NCI-H1048 (cell line): ENCODE measurements around the gene PPP1R37.
"Not testable (repeated sequence)": the region's sequence is repeated elsewhere in the genome, so short reads cannot be mapped to it uniquely, and the experiment has no call there.

ENCODE experiments used
- DNase-seq: peaks from one replicate; lab custom pipeline; 2025; lab: John Stamatoyannopoulos, UW

PPP1R37 gene

DNA sequence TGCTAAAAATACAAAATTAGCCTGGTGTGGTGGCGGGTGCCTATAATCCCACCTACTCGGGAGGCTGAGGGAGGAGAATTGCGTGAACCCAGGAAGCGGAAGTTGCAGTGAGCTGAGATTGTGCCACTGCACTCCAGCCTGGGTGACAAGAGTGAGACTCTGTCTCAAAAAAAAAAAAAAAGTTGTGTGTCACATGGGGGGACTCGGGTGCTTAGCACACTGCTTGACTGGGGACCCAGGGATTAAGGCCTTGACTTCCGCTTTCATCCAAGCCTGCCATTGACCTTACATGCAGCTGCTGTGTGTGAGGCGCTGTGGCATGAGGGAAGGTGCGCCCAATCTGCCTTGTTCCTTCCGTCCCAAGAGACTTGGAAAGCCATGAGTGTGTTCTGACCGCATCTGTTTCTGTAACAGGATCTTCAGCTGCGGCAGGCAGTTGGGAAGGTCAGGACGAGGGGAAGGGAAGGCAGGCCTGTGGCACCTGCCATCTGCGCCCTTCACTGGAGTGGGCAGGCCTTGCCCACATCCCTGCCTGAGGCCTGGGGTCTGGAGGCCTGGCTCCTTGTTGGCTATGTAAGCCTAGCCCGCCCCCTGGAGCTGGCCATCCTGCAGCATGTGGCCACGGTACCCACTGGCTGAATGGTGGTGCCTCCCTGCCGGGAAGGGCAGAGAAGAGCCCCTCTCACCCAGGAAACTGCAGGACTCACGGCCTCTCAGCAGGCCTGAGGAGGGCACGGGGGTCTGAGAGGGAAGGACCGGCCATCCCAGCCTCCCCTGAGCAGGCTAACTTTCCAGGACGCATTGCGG lies 23.0 kb downstream of the PPP1R37 start:
- no peak for DNase-seq

DNA sequence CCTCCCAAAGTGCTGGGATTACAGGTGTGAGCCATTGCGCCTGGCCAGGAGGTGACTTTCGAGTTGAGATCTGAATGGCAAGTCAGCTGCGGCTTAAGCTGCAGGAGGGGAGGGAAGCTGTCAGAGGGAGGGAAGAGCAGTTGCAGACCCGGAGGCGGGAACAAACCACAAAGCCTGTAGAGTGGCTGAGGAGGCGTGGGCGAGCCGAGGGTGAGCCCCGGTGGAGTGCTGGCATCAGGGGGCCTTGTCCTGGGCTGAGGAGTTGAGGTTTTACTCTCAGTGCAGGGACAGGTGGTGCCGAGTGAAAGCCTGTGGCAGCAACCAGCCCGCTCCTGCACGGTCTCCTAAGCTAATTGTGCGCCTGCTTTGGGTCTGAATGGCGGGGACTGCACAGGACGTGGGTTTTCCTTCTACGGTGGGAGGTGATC lies 24.2 kb downstream of the PPP1R37 start:
- no peak for DNase-seq

DNA sequence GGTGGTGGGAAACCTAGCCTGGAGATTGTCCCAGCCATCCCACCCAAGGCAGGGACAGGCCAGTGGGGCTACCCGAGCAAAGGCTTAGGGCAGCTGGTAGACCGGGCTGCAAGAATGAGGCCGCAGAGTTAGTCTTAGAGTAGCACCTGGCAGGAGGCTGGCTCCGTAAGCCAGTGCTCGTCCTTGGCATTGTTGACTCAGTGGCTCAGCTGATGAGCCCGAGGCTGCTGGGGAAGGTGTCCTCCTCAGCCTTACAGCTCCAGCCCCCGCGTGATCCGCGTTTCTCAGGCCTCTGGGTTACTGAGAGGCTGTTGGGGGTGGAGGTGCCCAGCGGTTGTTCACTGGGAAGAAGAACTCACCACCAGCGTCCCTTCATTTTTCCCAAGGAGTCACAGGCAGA lies 24.7 kb downstream of the PPP1R37 start:
- DNase-seq, result no peak

DNA sequence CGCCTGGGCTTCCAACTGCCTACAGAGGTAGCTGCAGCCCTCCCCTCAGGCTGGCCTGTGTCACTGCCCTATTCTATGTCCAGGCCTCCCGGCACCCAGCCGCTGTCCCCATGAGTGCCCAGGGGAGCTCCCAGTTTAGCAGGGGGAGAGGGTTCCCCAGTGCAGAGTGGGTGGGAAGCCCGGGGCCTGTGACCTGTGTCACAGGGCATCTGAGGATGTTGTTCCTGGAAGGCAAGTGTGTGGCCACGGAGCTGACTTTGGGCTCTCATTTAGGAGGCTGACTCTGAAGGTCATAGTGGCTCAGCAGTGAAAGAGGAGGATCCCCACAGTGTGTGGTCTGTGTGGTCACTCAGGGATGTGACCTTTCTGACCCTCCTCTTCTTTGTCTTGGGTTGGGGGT lies 25.1 kb downstream of the PPP1R37 start:
- DNase-seq, result no peak

DNA sequence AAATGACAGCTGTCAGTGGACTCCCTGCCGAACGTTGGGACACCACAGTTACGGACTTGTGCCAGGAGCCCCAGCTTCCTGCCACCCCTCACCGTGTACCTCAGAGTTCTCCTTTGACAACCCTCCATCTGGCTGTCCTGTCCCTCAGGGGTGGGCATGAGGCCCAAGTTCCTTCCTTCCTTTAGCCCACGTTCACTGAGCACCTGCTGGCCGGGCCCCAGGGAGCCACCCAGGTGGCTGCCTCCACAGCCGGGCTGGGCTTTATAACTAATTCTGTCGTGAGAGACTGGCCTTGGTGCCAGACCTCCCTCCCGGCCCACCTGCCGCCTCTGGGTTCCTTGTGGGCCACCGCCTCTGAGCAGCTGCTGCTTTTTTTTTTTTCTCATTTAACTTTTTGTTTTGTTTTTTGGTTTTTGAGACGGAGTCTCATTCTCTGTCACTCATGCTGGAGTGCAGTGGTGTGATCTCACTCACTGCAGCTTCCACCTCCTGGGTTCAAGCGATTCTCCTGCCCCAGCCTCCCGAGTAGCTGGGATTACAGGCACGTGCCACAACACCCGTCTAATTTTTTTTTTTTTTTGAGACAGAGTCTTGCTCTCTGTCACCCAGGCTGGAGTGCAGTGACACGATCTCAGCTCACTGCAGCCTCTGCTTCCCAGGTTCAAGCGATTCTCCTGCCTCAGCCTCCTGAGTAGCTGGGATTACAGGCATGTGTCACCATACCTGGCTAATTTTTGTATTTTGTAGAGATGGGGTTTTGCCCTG lies 25.8 kb downstream of the PPP1R37 start:
- DNase-seq, result not testable (repeated sequence)

DNA sequence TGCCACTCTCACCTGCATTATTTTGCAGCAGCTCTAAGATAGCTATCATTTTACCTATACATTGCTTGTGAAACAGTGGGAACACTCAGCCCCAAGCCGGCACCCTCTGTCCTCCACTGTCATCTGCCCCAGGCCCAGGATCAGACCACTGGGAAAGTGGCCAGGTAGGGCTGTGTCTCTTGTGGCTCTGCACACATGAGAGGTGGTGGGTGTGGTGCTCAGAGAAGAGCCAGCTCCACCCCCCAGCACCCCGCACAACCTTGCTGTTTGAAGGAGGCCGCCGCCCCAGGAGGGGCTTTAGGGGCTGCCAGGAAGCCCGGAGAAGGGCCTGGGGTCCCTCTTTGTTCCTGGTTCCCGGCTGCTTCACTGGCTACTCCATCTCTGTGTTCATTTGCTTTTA lies 26.6 kb downstream of the PPP1R37 start:
- DNase-seq, result no peak

DNA sequence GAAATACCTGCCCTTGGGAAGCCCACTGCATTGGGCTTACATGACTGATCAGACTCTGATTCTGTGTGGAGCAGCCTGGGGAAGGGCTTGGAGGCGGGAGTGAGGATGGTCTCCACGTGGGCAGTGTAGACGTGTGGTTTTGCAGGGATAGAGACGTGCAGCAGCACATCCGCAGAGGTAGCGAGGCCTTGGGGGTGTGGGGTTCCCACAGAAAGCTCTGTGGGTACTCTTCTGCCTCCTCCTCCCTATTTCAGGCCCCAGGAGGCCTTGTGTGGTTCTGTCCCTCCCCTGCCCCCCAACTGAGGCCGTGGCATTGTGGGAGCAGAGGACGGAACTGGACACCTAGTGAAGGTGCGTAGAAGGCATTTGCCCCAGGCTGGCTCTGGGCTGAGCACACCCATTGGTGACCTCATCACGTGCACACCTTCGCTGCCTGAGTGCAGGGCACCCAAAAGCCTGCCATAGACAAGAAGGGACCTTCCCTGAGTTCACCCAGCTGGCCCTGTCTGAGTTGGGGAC lies 28.9 kb downstream of the PPP1R37 start:
- no peak for DNase-seq

DNA sequence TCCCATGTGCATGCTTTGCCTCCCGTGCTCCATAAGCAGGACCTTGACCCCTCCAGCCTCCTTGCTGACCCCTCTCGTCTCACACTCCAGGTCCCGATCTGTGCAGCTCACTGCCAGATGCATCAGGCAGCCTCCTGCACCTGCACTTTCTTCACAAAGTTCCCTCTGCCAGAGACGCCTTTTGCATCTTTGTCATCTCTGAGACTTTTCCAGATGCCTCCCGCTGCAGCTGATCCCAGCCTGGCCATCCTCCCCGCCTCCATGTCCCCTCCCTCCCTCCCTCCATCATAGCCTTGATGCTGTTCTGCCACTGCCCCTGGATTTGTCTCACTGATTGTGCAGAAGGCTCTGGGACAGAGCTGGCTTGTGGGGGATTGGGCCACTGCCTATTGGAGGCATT lies 29.9 kb downstream of the PPP1R37 start:
- DNase-seq, result no peak

DNA sequence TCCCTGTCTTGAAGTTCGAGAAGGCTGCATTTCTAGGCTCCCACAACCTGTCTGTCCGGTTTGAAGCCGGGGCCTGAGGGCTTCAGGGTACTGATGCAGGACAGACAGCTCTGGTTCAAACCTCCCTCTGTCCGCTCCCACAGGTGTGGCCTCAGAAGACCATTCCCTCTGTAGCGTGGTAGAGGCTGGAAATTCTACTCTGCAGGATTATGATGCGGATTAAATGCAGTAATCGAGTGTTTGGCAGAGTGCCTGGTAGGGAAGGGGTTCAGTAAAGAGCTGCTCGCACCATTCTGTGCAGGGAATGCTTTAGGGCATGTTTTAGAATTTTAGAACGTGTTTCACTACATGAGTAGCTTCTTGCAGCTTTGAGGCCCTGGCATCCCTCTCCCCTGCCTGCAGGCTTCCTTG lies 30.5 kb downstream of the PPP1R37 start:
- peak; percentile 52 for DNase-seq

DNA sequence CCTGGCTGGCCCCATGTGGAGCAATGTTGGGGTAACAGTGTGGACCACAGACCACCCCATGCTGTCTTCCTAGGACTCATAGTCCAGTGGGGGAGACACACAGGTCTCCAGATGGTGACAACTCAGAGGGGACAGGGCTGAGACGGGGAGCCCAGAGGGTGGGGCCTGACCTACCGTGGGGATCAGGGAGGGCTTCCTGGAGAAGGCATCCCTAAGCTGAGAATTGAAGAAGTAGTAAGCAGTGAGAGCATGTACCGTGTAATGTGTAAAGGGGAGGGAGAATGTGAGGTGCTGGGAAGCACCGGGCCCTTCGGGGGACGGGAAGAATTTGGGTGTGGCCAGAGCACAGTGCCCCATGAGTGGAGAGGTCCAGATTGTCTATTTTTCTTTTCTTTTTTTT lies 31.0 kb downstream of the PPP1R37 start:
- DNase-seq, result no peak

DNA sequence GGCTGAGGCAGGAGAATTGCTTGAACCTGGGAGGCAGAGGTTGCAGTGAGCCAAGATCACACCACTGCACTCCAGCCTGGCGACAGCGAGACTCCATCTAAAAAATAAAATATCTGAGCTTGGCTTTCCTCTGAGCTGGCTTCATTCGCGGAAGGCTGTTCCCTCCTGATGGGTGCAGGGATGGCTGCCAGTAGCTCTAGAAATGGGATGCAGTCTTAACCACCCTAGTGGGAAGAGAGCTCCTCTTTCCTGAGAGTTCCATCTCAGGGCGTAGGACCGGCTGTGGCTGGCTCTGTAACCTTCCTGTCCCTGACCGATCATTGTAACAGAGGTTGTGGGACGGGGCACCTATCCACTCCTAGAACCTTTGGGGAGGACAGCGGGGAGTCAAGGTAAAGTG lies 32.4 kb downstream of the PPP1R37 start:
- no peak for DNase-seq

DNA sequence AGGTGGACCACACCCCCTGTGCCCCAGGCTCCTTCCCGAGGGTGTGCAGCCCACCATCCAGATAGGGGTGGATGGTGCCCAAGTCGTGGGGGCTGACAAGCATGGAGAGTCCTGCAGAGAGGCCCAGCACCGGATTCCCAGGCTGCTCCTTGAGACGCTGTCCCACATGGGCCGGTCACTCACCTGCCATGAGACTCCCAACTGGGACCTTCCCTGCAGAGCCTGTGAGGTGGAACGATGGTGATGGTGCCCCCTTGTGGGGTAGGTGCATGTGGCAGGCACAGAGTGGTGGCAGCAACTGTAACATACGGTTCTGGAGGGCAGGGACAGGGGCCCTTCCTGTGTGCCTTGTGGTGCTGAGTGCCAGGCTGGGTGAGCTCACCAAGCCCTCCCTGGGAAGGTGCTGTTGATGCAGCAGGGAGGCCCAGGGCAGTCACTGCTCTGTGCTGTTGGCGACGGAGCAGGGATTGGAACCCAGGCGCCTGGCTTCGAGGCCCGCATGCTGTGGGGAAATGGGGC lies 33.1 kb downstream of the PPP1R37 start:
- no peak for DNase-seq

DNA sequence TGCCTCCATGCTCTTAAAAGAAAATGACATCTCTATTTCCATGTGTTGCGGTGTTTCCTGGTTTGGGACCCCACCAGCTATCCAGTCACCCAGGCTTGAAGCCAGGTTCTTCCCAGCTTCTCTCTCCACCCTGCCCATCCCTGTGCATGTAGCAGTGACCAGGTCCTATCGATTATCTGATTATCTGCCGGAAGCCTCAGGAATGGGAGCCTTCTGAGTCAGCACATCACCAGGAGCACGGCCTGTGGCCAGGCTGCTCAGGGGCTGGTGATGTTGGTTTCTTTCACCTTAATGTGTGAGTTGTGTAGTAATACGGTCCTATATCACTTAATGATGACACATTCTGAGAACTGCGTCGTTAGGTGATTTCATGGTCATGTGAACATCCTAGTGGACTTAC lies 33.7 kb downstream of the PPP1R37 start:
- DNase-seq, result no peak

DNA sequence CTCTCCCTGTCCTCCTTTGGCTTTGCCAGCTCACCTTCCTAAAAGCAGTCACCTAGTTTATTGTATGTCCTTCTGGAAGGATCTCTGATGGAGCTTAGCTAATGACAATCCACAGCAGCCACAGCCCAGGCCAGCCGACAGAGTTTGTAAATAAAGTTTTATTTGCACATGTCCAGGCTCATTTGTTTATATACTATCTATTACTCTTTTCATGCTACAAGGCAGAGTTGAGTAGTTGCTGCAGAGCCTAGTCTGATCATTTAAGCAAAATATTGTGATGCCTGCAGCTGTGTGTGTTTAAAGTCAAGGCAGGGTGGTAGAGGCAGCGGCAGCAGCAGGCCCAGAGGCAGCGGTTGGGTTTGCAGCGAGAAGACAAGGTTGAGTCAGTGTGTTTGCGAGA lies 35.2 kb downstream of the PPP1R37 start:
- DNase-seq, result no peak

DNA sequence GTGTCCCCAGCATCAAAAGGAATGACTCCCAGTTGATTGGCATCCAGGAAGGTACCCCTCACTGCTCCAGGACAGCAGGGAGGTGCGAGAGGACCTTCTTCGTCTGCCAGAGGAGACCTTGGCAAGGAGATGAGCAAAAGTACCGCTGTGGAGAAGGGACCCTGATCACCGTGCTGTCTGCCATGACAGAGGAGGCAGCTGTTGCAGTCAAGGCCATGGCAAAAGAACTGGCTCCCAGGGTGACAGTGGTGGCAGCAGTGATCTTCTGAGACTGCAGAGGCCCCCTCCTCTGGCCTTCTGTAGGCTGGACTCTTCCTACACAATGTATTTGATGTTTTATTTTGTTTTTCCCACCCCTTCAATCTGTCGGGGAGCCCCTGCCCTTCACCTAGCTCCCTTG lies 35.8 kb downstream of the PPP1R37 start:
- no peak for DNase-seq

DNA sequence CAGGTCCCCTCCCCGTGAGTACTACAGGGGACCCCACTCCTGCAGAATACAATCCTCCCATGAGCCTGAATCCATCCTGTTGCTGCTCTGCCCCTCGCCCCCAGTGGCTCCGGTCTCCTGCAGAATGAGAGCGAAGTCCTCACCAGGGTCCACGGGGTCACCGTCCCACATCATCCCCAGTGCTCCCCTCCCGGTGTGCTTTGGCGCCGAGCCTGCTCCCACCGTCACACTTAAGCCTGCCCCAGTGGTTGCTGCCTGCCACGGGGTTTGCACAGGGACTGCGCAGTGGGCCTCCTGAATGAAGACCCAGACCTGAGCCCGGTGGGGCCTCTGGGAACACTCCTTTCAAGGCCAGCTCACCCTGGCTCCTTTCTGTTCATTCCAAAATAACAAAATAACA lies 37.3 kb downstream of the PPP1R37 start:
- no peak for DNase-seq

DNA sequence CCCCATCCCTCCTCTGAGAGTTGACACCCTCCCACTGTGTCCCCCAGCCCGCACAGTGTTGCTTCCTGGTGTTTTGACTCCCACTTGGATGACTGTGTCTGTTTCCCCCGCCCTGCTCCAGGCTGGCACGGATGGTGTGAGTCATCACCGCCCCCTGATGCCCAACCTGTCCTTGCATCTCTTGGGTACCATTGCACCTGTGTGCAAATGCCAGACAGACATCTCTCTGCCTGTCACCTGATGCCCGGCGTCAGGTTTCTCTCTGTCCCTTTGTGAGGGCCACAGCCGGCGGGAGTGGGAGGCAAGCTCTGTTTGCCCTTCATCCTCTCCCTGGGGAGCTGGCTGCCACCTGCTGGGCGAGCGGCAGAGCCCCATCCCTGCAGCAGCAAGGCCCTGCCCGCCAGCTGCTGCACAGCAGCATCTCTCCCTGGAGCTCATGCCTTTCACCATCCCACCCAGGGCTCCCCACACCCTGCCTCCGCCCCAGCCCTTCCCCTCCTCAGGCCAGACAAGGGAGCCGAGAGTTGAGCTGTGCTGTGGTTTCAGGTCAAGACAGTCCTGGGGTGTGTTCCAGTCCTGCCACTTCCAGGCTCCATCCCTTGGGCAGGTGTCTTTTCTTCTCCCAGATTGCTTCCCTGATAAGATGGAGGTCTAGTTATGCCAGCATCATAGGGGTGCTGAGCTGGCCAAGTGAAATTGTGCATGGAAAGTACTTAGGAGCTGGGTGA lies 38.1 kb downstream of the PPP1R37 start:
- no peak for DNase-seq

DNA sequence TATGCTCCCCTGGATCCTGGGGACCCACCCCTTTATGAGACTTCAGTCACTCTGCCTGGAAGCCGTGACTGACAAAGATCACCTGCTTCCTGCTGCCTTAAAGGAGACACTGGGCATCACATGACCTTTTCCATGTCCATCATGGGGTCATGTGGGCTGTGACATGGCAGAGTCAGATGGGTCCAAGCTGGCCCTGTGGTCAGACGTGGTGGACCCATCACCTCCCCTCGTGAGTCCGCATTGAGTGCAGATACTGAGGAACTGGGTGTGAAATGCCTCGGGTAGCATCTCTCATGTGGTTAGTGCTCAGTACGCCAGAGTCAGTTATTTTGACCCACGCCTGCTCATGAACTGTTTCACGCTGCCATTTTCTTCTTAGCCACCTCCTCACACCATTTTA lies 40.7 kb downstream of the PPP1R37 start:
- no peak for DNase-seq

DNA sequence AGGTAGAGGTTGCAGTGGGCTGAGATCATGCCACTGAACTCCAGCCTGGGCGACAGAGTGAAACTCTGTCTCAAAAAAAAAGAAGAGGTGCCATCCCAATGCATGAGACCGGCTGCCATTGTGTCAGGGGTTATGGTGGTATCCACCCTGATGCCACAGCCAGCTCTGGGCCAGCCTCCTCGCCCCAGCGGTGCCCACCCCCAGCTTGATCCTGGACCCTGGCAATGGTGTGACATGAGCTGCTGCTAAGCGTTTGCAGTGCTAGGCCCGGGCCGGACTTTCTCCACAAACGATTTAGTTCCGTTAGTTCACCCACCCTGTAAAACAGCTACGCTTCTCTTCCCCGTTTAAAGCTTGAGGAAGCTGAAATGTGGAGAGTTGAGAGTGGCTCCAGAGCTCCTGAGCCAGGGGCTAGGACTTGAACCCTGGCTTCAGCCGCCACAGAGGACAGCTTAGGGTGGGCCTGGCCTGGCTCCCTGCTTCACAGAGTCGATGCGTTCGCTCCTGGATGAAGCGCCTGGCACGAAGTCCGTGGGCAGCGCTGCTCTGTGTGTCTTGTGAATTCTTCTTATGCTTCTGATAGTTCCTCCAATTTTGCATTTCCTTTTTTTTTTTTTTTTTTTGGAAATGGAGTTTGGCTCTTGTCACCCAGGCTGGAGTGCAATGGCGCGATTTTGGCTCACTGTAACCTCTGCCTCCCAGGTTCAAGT lies 42.4 kb downstream of the PPP1R37 start:
- DNase-seq, result no peak

DNA sequence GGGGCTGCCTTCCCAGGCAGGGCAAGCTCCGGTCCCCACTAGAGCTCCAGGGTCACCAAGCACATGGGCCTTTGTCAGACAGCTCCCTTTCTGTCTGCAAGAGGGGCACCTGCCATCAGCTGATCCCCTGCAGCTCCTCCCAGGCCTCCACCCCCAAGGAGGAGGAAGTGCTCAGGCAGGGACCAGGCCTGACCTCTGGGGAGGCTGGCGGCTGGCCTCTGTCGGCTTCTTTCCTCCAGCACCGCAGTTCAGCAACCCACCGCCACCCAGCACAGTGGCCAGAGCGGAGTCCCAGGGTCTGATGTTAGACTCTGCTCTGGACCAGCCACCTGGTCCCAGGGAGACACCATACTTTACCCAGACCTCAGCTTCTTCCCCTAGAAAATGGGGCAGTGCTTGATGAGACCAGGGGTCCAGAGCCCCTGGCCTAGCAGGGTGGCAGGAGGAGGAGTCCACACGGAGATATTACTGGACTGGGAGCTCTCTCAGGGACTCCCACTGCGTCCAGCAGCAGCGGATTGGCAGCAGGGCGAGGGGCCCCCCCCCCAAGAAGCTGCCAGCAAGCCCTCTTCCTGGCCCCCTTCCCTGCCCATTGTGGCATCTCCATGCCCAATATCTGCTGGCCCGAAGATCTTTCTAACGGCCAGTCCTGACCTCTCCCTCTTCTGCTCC lies 43.7 kb downstream of the PPP1R37 start:
- no peak for DNase-seq

DNA sequence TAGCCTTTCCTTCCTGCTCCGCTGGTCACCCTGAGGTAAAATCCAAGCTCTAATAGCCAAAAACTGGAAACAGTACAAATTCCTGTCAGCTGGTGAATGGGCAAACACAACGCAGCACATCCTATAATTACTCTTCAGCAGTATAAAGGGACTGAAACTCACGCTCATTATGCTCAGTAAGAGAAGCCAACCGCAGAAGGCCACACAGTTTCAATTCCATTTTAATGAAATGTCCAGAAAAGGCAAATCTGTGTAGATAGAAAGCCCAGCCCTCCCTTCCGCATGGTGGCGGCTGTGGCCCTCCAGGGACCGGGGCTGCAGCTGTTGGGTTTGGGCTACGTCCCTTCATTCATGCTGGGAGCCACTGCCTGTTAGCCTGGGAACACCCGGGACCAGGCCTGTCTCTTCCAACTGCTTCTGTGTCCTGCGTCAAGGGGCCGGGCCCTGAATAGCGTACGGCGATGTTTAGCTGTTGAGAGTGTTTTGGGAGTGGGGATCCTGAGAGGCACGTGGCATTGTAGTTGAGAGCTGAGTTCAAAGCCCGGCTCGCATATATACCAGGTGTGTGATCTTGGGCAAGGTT lies 44.3 kb downstream of the PPP1R37 start:
- DNase-seq, result no peak
